ENCODE data around the gene SVBP.

Gene SVBP

DNA sequence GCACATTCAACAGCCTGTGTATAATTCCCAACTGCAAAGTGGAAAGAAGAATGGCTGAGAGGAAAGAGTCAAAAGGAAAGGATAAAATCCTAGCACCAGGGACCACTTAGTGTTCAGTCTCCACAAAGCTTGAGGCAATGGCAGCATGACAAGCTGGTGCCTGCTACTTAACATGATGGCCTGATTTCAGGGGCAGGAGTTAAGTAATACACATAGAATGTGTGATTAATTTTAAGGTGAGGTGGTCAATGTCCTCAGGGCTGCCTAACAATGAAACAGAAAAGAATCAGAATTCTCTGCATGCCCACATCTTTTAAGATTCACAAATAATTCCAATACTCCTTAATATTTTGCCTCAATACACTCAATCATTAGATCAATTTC, 59.3 kb downstream of the SVBP start:
- in situ Hi-C loops (cut with MboI; ENCODE audit: low sequenced_read_pairs), result no loop called here
- no peaks in the 10 kb centered on the region for H3K27me3 ChIP-seq (ENCODE audit: low read depth)

More for the DNA sequence above, 59.3 kb downstream of the SVBP start:
- Histone ChIP-seq H3K9me3 (no peaks in the 10 kb centered on the region), H3K4me3 (no peak overlapping the region), H3K4me1 (no peaks in the 10 kb centered on the region), H3K36me3 (replicated peaks) (peaks cover 72% of the 10 kb centered on the region)
- no peak for DNase-seq (ENCODE audit: low spot score in 2 of 2)

All from HAP-1 (cell line).